Naive B cell (primary cell): ENCODE data around the gene GRB7. TPM values are rescaled to one million over a fixed set of nuclear protein-coding genes. Genes with fewer than 3 reads are reported as not detected.

Source experiments
- ATAC-seq, 2 donors: fragments of 150-1000 bp; cut with Tn5 transposase; 2 replicates each; pipeline ENCODE4 v1.10.0; 2021; ENCODE audit warnings: low read depth in 2 of 2, mild to moderate bottlenecking in 2 of 2, moderate library complexity in 2 of 2
- DNase-seq: peaks from one replicate; pipeline ENCODE4 v3.0.0; 2022
- H3K27ac Mint-ChIP-seq, 6 donors: one replicate each; pipeline ENCODE4 v1.8.0; 2020 to 2022; ENCODE audit warnings: mild to moderate bottlenecking in 6 of 6, mixed read lengths in 6 of 6, moderate library complexity in 5 of 6, inconsistent platforms in 2 of 6
- H3K27me3 Mint-ChIP-seq, 3 donors: one replicate each; pipeline ENCODE4 v1.8.0; 2021 to 2022; ENCODE audit warnings: mixed read lengths in 3 of 3, mild to moderate bottlenecking in 1 of 3
- H3K36me3 Mint-ChIP-seq, 2 donors: one replicate each; pipeline ENCODE4 v1.8.0; 2020 to 2022; ENCODE audit warnings: mixed read lengths in 2 of 2, inconsistent platforms in 1 of 2, mild to moderate bottlenecking in 1 of 2
- H3K4me1 Mint-ChIP-seq, 3 donors: one replicate each; pipeline ENCODE4 v1.8.0; 2020 to 2022; ENCODE audit warnings: mixed read lengths in 3 of 3, inconsistent platforms in 1 of 3, mild to moderate bottlenecking in 1 of 3, moderate library complexity in 1 of 3
- H3K4me3 Mint-ChIP-seq, 8 donors: one replicate each; pipeline ENCODE4 v1.8.0; 2020 to 2022; ENCODE audit warnings: mild to moderate bottlenecking in 8 of 8, mixed read lengths in 8 of 8, moderate library complexity in 8 of 8, inconsistent platforms in 2 of 8
- H3K9me3 Mint-ChIP-seq, 7 donors: one replicate each; pipeline ENCODE4 v1.8.0; 2020 to 2022; ENCODE audit warnings: mixed read lengths in 7 of 7, mild to moderate bottlenecking in 5 of 7, inconsistent platforms in 2 of 7, moderate library complexity in 1 of 7
- polyA plus RNA-seq, 6 donors: library from polyadenylated mRNA; unstranded; fragments of 300-500 nt; fragmentation: Illumina TruSeq; gene quantifications; one replicate each; pipeline ENCODE4 v1.2.3, GENCODE V29; 2021; ENCODE audit warnings: low read depth in 6 of 6

GRB7 gene
- polyA plus RNA-seq, 6 donors from 2014 or later = 0.23 to 0.65 (median 0.29) TPM; not detected in 3

DNA sequence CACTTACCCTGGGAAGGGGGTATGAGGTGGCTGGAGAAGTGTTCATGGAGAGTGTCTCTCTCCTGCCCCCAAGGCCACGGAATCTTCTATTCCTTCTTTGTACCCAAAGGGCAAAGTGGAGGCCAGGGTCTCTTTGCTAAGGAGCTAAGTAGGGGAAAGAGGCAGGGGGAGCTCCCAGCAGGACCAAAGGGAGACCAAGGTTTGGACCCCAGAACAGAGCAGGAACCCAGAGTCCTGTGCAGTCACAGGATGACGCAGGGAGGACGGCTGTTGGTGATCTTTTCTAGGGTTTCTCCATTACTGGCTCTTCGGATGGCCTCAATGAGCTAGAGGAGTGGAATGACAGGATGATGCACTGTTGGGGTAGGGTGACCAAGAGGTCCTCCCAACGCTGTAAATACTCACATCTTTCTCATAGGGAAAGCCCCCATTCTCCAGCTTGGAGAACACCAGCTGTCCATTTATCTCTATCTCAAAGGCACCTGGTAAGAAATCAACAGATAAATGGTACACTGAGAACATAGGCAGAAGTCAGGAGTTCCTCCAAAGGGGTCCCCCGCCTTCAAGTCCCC, 8.4 kb upstream of the GRB7 start:
- no peaks in the 10 kb centered on the region for H3K27me3 Mint-ChIP-seq
- ATAC-seq (no peak), DNase-seq (no peak)
- peaks cover 28 to 45% (median 37%) of the 10 kb centered on the region in 3 donors for H3K4me1 Mint-ChIP-seq
- peak overlapping the region; percentile 85 to 97 (median 92) for H3K4me3 Mint-ChIP-seq
- H3K36me3 Mint-ChIP-seq = peaks cover 0 to 5% of the 10 kb centered on the region in 2 donors
- H3K27ac Mint-ChIP-seq = peak overlapping the region; percentile 84 to 97 (median 92)
- H3K9me3 Mint-ChIP-seq = peaks cover 0 to 2% (median 0%) of the 10 kb centered on the region in 7 donors

DNA sequence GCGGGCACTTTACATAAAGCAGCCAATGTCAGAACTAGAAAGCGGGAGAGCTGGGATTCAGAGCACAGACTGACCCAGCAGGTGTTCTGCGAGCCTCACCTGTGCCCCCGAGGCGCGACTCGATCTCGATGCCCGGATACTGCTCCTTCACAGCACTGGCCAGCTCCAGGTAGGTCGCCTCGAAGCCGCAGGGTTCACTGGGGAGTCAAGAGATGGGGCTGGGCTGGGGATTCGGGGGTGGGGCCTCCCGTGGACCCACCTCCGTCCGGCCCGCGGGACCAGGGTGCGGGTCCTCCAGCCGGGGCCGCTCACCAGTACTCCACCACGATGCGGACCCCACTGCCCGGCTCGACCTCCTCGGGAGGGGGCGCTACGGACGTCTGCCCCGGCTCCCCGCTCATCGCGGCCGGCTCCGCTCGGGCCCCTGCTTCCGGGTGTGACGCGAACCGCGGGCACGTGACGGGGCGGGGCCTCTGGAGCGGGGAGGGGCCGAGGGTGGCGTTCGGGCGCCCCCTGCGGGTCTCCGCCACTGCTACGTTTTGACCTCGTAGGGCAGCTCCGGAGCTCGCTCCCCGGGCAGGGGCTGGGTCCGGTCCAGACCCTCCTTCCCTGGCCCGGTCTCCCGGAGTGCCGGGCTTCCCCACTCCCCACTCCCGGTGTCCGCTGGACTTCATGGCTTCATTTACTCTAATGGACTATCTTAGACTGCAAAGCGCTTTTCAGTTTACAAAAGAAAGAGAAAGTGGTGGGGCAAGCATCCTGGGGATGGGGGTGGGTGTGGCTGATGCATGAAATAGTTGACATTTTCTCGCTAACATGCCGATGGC, 7.4 kb upstream of the GRB7 start, which contains the start of gene MIEN1:
TSS of gene MIEN1 (minus strand) at position 438 of the 827 bp plus-strand sequence. CDS start at position 401, 37 bp downstream.
- Mint-ChIP-seq H3K4me3 (peak within 1 kb of the TSS; percentile 85 to 97 (median 92)), H3K9me3 (peaks cover 0 to 2% (median 0%) of the 10 kb centered on the region in 7 donors), H3K36me3 (peaks cover 0 to 5% of the 10 kb centered on the region in 2 donors), H3K27me3 (no peaks in the 10 kb centered on the region), H3K27ac (peak within 1 kb of the TSS; percentile 90 to 97 (median 94)), H3K4me1 (peaks cover 28 to 45% (median 37%) of the 10 kb centered on the region in 3 donors)
- peak; percentile 96 for DNase-seq
- peak; percentile 93 to 94 for ATAC-seq

- Mint-ChIP-seq H3K4me3 (peak overlapping the region in 5 of 8 donors; percentile 4 to 83 (median 68)), H3K36me3 (peaks cover 0 to 5% of the 10 kb centered on the region in 2 donors), H3K9me3 (peaks cover 0 to 2% (median 0%) of the 10 kb centered on the region in 7 donors), H3K4me1 (peaks cover 21 to 32% (median 25%) of the 10 kb centered on the region in 3 donors), H3K27me3 (peaks cover 0 to 13% (median 12%) of the 10 kb centered on the region in 3 donors), H3K27ac (peak overlapping the region in 2 of 6 donors; percentile 48 to 51)
- DNase-seq (no peak), ATAC-seq (no peak)
Measured at GRCh38 chr17:39732586-39732985, 5.2 kb upstream of the GRB7 start.

GRCh38 chr17:39735882-39736281, 1.9 kb upstream of the GRB7 start:
- Mint-ChIP-seq H3K4me3 (peak overlapping the region in 4 of 8 donors; percentile 24 to 68 (median 36)), H3K27ac (no peak overlapping the region), H3K4me1 (peaks cover 31 to 41% (median 34%) of the 10 kb centered on the region in 3 donors), H3K9me3 (peaks cover 0 to 1% (median 0%) of the 10 kb centered on the region in 7 donors), H3K36me3 (no peaks in the 10 kb centered on the region), H3K27me3 (peaks cover 5 to 45% (median 42%) of the 10 kb centered on the region in 3 donors)
- ATAC-seq (no peak), DNase-seq (no peak)

- Mint-ChIP-seq H3K27ac (no peak overlapping the region), H3K36me3 (no peaks in the 10 kb centered on the region), H3K27me3 (peaks cover 5 to 51% (median 46%) of the 10 kb centered on the region in 3 donors), H3K4me1 (peaks cover 28 to 47% (median 36%) of the 10 kb centered on the region in 3 donors), H3K4me3 (peak overlapping the region in 5 of 8 donors; percentile 18 to 85 (median 68)), H3K9me3 (peaks cover 0 to 1% (median 0%) of the 10 kb centered on the region in 7 donors)
- ATAC-seq (no peak), DNase-seq (no peak)
Measured at GRCh38 chr17:39736319-39737165, 1.2 kb upstream of the GRB7 start.

- Mint-ChIP-seq H3K4me3 (peak overlapping the region in 6 of 8 donors; percentile 45 to 85 (median 68)), H3K36me3 (no peaks in the 10 kb centered on the region), H3K27ac (peak overlapping the region in 1 of 6 donors; percentile 29), H3K27me3 (peaks cover 5 to 54% (median 52%) of the 10 kb centered on the region in 3 donors), H3K4me1 (peaks cover 28 to 47% (median 36%) of the 10 kb centered on the region in 3 donors), H3K9me3 (peaks cover 0 to 1% (median 0%) of the 10 kb centered on the region in 7 donors)
- DNase-seq = no peak
- ATAC-seq = no peak
Measured at GRCh38 chr17:39737206-39737759, 455 bp upstream of the GRB7 start.

- peaks cover 0 to 1% (median 0%) of the 10 kb centered on the region in 7 donors for H3K9me3 Mint-ChIP-seq
- ATAC-seq (peak; percentile 94 to 95), DNase-seq (peak; percentile 49)
- H3K36me3 Mint-ChIP-seq = no peaks in the 10 kb centered on the region
- H3K27ac Mint-ChIP-seq = peak overlapping the region in 4 of 6 donors; percentile 64 to 98 (median 82)
- H3K4me3 Mint-ChIP-seq = peak overlapping the region; percentile 79 to 92 (median 86)
- peaks cover 28 to 47% (median 36%) of the 10 kb centered on the region in 3 donors for H3K4me1 Mint-ChIP-seq
- H3K27me3 Mint-ChIP-seq = peaks cover 5 to 60% (median 56%) of the 10 kb centered on the region in 3 donors
Measured at GRCh38 chr17:39738568-39738901, 797 bp downstream of the GRB7 start.

- Mint-ChIP-seq H3K9me3 (peaks cover 0 to 1% (median 0%) of the 10 kb centered on the region in 7 donors), H3K27ac (peak overlapping the region in 4 of 6 donors; percentile 64 to 91 (median 75)), H3K27me3 (peaks cover 5 to 60% (median 56%) of the 10 kb centered on the region in 3 donors), H3K36me3 (no peaks in the 10 kb centered on the region), H3K4me1 (peaks cover 28 to 47% (median 36%) of the 10 kb centered on the region in 3 donors), H3K4me3 (peak overlapping the region; percentile 79 to 92 (median 86))
- peak in 1 of 2 donors; percentile 7 for ATAC-seq
- no peak for DNase-seq
Measured at GRCh38 chr17:39738983-39739884, 1.5 kb downstream of the GRB7 start.

DNA sequence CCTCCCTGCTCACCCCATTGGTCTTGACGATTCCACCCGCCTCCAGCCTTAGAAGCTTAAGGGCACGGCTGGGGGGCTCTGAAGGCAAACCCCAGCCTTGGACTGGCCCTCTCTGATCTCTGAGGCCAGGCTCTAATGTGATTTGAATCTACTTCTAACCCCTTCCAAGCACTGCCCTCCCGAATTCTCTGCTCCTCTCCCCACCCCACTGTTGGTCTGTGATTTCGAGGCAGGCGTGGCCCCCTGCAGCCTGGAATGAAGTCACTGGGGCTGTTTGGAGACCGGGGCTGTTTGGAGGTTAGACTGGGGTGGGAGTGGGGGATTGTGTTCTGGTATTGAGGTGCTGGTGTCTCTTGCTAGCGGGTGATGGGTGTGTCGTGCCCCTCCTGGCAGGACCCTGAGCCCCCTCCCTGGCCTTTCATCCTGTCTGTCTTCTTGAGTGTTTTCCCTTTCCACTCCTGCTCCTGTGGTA, 2.2 kb downstream of the GRB7 start:
- Mint-ChIP-seq H3K4me1 (peaks cover 34 to 47% (median 36%) of the 10 kb centered on the region in 3 donors), H3K36me3 (no peaks in the 10 kb centered on the region), H3K27me3 (peaks cover 5 to 60% (median 56%) of the 10 kb centered on the region in 3 donors), H3K27ac (peak overlapping the region in 3 of 6 donors; percentile 36 to 85 (median 84)), H3K4me3 (peak overlapping the region in 7 of 8 donors; percentile 28 to 85 (median 79)), H3K9me3 (peaks cover 0 to 1% (median 0%) of the 10 kb centered on the region in 7 donors)
- DNase-seq (no peak), ATAC-seq (no peak)

- peak overlapping the region in 5 of 8 donors; percentile 28 to 85 (median 79) for H3K4me3 Mint-ChIP-seq
- H3K27ac Mint-ChIP-seq = peak overlapping the region in 5 of 6 donors; percentile 36 to 92 (median 84)
- peaks cover 34 to 47% (median 36%) of the 10 kb centered on the region in 3 donors for H3K4me1 Mint-ChIP-seq
- DNase-seq (no peak), ATAC-seq (no peak)
- H3K27me3 Mint-ChIP-seq = peaks cover 5 to 60% (median 56%) of the 10 kb centered on the region in 3 donors
- H3K36me3 Mint-ChIP-seq = no peaks in the 10 kb centered on the region
- H3K9me3 Mint-ChIP-seq = peaks cover 0 to 1% (median 0%) of the 10 kb centered on the region in 7 donors
Measured at GRCh38 chr17:39740357-39741111, 2.8 kb downstream of the GRB7 start.
